Stimulated activated CD4-positive, alpha-beta T cell treated with anti-CD3 and anti-CD28 coated beads, Interleukin-2, amount 100 ng/mL, for 48 hours (primary cell): ENCODE data around the gene AGAP1.

ENCODE experiments used
- DNase-seq, 2 donors: peaks; one replicate each; pipeline ENCODE4 v3.0.0-alpha.2; 2020

Gene AGAP1

GRCh38 chr2:236158969-236159777 lies 665.3 kb downstream of the AGAP1 start:
- DNase-seq = no peak

DNA sequence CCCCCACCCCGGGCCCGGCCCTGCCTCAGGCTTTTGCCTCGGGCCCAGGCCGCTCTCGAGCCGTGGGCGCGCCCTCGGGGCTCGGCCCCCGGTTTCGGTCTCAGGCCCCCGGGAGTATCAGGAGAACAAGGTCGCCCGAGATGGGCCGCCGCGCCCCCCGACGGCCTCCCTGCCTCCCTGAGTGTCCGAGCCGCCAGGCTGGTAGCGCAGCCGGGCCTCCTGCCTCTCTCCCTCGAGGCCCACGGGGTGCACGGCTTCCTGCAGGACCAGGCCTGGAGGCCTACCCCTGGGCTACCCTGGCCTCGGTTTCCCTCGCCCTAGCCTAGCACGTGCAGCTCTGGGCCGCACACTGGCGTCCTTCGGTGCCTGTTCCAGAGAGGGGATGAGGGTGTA lies 665.9 kb downstream of the AGAP1 start:
- DNase-seq = no peak

DNA sequence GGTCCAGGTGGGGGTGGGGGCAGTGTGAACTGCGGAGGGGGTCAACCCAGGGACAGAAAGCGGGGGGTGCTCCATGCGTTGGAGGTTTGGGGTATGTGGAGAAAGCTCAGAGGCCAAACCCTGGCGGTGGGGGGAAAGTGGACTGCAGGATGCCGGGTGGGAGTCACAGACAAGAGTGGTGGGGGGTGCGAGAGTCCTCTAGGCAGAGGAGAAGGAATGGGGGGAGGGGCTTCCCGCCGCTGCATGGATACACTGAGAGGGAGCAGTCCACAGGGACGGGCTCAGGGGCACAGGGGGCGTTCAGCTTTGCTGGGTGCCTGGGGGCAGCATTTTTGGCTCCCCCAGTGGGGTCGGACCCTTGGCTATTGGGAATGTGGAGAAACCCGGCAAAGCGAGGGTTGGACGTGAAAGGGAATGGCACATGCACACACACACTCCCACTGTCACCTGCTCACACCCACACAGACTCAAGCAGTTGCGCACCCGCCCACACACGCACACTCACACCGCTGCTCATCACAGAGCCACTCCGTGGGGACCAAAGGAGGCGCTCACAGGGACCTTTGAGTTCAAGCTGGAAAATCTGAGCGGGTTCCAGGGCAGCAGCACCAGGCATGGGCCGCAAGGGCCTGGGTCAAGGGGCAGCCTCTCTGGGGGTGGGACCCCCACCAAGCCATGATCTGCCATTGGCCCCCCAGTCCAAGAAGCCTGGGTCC lies 666.7 kb downstream of the AGAP1 start:
- DNase-seq = no peak

DNA sequence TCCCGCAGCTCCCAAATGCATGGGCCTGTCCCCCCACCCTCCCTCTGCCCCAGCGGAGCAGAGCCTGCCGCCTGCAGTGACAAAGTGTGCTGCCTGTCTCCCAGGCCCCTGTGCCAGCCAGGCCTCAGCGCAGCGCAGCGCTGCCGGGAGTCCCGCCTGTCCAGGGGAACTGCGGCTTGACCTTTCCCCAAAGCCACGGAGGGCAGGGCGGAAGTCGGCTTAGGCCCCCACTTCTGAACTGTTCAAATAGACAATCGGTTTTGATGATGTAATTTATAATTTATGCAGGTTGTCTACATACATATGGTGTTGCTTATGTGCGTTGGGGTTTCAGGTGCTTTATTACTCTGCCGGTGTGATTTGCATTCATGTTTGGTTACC lies 667.2 kb downstream of the AGAP1 start:
- DNase-seq = no peak

DNA sequence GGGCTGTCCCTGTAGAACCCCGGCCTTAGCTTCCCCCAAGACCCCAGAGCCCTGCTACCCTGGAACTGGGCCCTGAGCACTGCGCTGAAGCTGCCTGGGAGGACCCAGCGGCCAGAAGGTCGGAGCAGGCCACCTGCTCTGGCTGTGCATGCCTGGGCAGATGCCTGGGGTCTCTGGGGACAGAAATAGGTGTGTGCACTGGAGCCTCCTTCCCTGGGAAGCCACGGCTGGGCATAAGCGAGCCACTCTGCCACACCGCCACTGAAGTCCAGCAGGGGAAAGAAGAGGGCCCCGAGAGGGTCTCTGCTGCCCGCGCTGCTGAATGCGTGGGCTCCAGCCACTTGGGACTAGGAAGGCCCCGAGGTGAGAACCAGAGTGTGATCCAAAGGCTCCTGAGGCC lies 667.7 kb downstream of the AGAP1 start:
- no peak for DNase-seq

- no peak for DNase-seq
Observed at GRCh38 chr2:236162031-236162845, 668.4 kb downstream of the AGAP1 start.

- DNase-seq = no peak
Observed at GRCh38 chr2:236162882-236163470, 669.1 kb downstream of the AGAP1 start.

DNA sequence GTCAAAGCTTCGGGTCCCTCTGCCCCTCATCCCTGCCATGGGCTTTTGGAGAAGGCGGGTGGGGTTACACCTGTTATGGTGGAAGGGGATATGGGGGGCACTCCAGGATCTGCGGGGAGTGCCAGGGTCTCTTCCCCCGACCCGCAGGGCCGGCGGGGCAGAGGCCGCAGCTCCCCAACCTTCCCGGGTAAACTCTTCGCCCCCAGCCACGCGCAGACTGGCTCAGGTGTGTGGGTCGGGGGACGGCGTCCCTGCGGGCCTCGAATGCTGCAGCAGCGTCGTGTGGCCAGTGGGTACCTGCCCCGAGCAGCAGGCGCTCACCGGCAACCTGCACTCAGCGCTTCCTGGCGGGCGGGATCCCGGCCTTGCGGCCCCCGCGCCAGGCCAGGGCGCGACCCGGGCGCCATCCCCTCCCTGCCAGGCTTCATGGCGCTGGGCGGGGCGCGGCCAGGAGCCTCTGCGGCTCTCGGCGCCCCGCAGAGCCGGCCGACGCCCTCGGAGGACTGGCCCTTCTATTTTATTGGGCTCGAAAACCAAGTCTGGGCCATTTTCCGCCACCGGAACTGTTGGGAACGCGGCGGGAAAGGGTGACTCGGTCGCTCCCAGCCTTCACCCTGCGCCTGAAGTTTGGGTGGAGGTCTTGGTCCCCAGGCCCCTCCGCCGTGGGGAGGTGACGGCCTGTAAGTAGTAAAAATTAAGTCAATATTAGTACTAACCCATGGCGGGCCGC lies 669.8 kb downstream of the AGAP1 start:
- no peak for DNase-seq

DNA sequence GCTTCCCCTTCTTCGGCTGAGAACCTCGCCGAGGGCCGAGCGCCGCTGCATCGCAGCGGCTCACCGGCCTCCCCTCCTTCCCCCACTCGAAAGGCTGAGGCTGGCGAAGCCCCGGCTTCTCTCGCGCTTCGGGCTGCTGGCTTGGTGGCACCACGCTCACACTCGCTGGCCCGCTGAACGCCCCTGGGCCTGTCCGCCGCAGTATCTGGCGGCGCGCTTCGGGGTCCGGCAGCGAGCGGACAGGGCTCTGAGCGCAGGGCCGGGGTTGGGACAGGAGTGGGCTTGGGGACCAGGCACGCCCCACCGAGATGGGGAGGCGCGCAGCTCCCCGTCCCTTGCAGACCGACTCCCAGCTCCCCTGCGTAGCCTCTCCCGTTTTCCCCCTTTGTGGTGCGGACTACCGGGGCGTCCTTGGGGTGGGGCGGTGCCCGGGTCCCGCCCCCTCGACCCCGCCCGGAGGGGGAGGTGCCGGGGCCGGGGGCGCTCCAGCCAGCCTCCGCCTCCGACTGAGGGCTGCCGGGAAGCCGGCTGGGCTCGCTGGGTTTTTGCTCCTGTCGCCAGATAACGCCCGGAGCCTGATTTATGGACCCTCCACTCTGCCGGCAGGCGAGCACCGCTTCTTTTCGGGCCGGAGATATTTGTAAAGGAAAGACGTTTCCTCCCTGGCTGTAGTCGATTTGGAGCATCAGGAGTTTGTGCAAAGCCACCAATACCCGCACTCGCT lies 670.5 kb downstream of the AGAP1 start:
- DNase-seq = no peak

DNA sequence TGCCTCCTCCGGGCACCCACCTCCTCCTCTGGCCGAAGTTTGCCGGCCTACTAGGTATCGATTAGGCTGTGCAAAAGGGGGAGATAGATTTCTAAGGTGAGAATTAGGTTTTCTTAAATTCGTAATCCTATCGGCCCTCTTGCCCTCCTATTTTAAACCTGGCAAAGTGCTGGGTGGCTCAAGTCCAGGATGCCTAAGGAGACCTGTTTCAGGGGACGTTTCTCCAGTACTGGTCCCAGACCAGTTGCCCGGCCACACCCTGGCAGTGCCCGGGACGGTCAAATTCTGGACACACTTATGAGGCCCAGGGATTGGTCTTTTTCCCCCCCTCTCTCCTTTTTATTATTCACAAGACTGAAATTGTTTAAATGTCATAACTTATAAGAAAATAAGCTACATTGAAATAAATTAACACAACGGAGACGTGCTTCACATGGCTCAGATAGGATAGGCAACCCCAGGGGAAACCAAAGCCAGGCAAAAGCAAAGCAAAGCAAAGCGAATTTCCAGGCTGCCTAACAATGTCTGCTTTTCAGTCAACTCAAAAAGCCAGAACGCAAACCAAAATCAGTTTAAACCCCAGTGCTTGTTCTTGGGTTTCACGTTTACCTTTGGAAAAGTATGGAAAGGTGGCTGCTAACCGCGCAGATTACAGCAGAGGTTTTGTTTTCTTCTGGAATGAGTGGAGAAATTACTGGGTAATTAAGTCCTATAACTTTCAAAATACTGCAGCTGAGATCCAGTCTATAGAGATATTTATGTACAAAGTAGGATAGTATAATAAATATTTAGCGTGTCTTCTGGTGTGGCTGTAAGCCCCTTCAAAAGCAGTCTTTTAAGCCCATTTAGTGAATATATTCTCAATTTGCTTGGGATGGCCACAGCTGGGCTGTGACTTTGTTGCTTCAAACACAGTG lies 671.3 kb downstream of the AGAP1 start:
- no peak for DNase-seq

GRCh38 chr2:236165842-236166795 lies 672.3 kb downstream of the AGAP1 start:
- no peak for DNase-seq

DNA sequence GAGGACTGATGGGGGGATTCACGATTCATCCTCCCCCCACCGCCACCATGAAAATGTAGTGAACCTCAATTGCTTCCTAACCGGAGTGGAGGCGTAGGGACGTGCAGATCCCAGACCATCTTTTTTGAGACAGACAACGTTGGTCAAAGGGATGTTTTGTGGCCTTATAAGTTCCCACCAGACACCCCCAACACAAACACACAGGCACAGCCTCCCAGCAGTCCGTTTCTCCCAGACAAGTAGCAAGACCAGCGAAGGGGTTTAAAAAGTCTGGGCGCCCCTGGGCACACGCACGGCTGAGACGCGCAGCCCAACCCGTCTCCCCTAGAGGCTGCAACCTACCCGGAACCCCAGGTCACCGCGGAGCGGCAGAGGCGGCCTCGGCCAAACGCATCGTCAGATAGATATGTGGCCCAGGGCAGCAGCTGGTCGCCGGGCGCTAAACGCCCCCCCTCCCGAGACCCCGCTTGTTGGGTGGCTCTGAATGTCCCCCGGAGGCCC lies 673.0 kb downstream of the AGAP1 start:
- no peak for DNase-seq

DNA sequence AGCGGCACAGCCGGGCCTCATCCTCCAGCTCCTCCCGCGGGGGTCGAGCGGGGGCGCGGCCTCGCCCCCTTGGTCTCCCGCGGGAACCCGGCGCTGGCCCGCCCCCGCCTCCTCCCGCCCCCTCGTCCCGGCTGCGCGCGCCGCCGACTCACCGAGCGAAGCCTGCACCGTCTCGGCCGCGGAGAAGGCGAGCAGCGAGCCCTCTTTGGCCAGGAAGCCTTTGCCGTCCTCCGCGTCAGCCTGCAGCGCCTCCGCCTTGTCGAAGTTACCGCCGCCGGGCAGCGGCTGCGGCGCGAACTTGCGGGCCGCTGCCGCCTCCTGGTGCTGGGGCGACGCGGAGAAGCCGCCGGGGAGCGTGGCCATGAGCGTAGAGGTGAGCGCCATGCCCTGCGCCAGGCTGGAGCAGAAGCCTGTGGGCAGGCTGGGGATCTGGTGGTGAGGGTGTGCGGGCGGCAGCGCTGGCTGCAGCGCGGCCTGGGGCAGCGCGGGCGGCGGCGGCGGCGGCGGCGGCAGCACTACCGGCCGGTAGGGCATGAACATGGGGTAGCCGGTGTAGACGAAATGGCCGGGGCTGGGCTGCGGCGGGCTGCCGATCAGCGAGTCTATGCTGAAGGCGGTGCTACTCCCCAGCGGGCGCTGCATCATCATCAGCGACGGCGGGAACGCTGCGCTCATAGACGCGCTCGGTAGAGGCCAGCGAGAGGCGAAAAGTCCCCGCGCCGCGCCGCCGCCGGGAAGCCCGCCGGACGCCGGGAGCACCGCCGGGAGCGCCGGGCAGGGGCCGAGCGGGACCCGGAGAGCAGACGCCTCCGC lies 673.7 kb downstream of the AGAP1 start:
- no peak for DNase-seq

GRCh38 chr2:236168110-236169080 lies 674.6 kb downstream of the AGAP1 start, which contains the start of gene GBX2:
TSS of gene GBX2 (minus strand) at chr2:236168386. CDS start at chr2:236167971, 415 bp downstream.
- DNase-seq = no peak

GRCh38 chr2:236169151-236169721 lies 675.4 kb downstream of the AGAP1 start:
- no peak for DNase-seq
